ENCODE data around the gene TRIM14. TPM values are rescaled to one million over a fixed set of nuclear protein-coding genes. Genes with fewer than 3 reads are reported as not detected.

TRIM14 gene
- total RNA-seq, 3 donors from 2014 or later: 8.8 to 14.9 (median 14.6) TPM

DNA sequence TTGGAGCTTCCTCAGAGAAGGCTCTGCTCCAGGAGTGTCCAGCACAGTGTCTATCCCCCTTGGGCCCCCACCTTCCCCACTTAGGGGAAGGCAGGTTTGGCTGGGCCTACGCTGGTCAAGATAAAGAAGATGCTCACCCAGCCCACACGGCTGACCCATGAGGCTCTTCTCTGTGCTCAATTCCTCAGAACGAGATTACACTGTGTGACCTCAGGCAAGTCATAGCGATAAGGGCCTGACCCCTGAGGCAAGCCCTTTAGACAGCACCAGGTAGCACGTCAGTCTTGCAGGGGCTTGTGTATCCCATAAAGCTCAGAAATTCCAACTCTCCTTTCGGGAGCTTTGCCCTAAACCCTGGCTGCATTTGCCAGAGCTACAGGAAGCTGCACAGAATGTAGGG, 40.8 kb upstream of the TRIM14 start:
- intact Hi-C loops (cut with DNase I; ENCODE audit: low total_unique reads): no loop called here
- DNase-seq (ENCODE audit: low spot score in 2 of 2): no peak
- H3K27ac ChIP-seq: no peak overlapping the region
- no peaks in the 10 kb centered on the region for H3K36me3 ChIP-seq
- TF ChIP-seq, protein P1, sequence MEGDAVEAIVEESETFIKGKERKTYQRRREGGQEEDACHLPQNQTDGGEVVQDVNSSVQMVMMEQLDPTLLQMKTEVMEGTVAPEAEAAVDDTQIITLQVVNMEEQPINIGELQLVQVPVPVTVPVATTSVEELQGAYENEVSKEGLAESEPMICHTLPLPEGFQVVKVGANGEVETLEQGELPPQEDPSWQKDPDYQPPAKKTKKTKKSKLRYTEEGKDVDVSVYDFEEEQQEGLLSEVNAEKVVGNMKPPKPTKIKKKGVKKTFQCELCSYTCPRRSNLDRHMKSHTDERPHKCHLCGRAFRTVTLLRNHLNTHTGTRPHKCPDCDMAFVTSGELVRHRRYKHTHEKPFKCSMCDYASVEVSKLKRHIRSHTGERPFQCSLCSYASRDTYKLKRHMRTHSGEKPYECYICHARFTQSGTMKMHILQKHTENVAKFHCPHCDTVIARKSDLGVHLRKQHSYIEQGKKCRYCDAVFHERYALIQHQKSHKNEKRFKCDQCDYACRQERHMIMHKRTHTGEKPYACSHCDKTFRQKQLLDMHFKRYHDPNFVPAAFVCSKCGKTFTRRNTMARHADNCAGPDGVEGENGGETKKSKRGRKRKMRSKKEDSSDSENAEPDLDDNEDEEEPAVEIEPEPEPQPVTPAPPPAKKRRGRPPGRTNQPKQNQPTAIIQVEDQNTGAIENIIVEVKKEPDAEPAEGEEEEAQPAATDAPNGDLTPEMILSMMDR (IDR thresholded peaks at IDR 0.05): no peak
- TF ChIP-seq POLR2AphosphoS5 (IDR thresholded peaks at IDR 0.05) (no peak), POLR2A (IDR thresholded peaks at IDR 0.05) (no peak)
- no peaks in the 10 kb centered on the region for H3K27me3 ChIP-seq
- no peaks in the 10 kb centered on the region for H3K4me1 ChIP-seq
- no peak overlapping the region for H3K4me3 ChIP-seq
- H3K9me3 ChIP-seq: no peaks in the 10 kb centered on the region

GRCh38 chr9:98159301-98159700, 40.3 kb upstream of the TRIM14 start:
- no peaks in the 10 kb centered on the region for H3K9me3 ChIP-seq
- H3K36me3 ChIP-seq: no peaks in the 10 kb centered on the region
- H3K4me1 ChIP-seq: no peaks in the 10 kb centered on the region
- no peak overlapping the region for H3K27ac ChIP-seq
- no peak for DNase-seq (ENCODE audit: low spot score in 2 of 2)
- H3K4me3 ChIP-seq: no peak overlapping the region
- intact Hi-C loops (cut with DNase I; ENCODE audit: low total_unique reads): no loop called here
- TF ChIP-seq POLR2A (IDR thresholded peaks at IDR 0.05): no peak
- TF ChIP-seq POLR2AphosphoS5 (IDR thresholded peaks at IDR 0.05): no peak
- TF ChIP-seq, protein P1 (IDR thresholded peaks at IDR 0.05): no peak
- no peaks in the 10 kb centered on the region for H3K27me3 ChIP-seq

GRCh38 chr9:98158071-98158831, 39.2 kb upstream of the TRIM14 start:
- Histone ChIP-seq H3K27ac (peak overlapping the region in 1 of 2 donors; percentile 58), H3K4me1 (no peaks in the 10 kb centered on the region), H3K27me3 (no peaks in the 10 kb centered on the region), H3K9me3 (no peaks in the 10 kb centered on the region), H3K36me3 (no peaks in the 10 kb centered on the region), H3K4me3 (no peak overlapping the region)
- DNase-seq (ENCODE audit: low spot score in 2 of 2): peak; percentile 53 to 86
- TF ChIP-seq, protein P1 (IDR thresholded peaks at IDR 0.05): no peak
- TF ChIP-seq POLR2A (IDR thresholded peaks at IDR 0.05): no peak
- TF ChIP-seq POLR2AphosphoS5 (IDR thresholded peaks at IDR 0.05): no peak
- intact Hi-C loops (cut with DNase I; ENCODE audit: low total_unique reads): no loop called here

DNA sequence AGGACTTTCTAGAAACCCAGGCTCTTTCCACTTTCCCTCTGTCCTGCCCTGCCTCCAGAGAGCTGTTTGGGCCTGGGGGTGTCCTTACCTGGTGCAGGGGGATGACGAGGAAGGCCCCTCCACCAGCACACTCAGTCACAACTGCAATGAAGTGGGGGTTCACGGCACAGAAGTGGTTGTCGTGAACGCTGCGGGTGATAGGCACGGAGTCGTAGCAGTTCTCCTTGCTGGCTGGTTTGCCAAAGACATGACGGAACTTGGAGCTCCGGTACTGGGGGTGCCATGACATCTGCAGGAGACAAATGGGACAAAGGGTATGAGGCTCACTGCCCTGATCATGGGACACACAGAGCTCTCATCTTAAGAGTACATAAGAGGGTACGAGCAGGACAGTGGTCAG, 38.4 kb upstream of the TRIM14 start:
- Histone ChIP-seq H3K27me3 (no peaks in the 10 kb centered on the region), H3K4me1 (no peaks in the 10 kb centered on the region), H3K9me3 (no peaks in the 10 kb centered on the region), H3K36me3 (no peaks in the 10 kb centered on the region), H3K27ac (no peak overlapping the region), H3K4me3 (no peak overlapping the region)
- no peak for DNase-seq (ENCODE audit: low spot score in 2 of 2)
- intact Hi-C loops (cut with DNase I; ENCODE audit: low total_unique reads): no loop called here
- TF ChIP-seq POLR2A (IDR thresholded peaks at IDR 0.05): no peak
- TF ChIP-seq POLR2AphosphoS5 (IDR thresholded peaks at IDR 0.05): no peak
- TF ChIP-seq, protein P1 (IDR thresholded peaks at IDR 0.05): no peak

DNA sequence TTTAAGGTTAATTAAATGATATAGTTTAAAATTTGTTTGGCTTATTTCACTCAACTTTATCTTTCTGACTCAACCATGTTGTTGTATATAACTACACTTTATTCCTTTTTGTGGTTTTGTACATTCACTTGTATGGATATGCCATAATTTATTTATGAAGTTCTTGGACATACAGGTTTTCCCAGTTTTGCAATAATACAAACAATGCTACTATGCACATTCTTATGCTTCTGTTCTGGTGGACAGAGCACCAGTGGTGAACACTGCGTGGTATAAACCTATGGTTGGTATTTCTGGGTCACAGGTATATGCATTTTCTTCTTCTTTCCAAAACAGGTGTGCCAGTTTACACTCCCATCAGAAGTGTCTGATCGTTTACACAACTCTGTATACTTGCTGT, 35.7 kb upstream of the TRIM14 start:
- no peaks in the 10 kb centered on the region for H3K27me3 ChIP-seq
- DNase-seq (ENCODE audit: low spot score in 2 of 2): no peak
- H3K4me3 ChIP-seq: no peak overlapping the region
- no peaks in the 10 kb centered on the region for H3K4me1 ChIP-seq
- TF ChIP-seq POLR2A (IDR thresholded peaks at IDR 0.05): no peak
- H3K36me3 ChIP-seq: no peaks in the 10 kb centered on the region
- intact Hi-C loops (cut with DNase I; ENCODE audit: low total_unique reads): no loop called here
- H3K27ac ChIP-seq: no peak overlapping the region
- no peaks in the 10 kb centered on the region for H3K9me3 ChIP-seq

All from breast epithelium (tissue), 4 donors.